ENCODE measurements around the gene ZNF275. TPM values are rescaled to one million over a fixed set of nuclear protein-coding genes. Genes with fewer than 3 reads are reported as not detected.

Gene ZNF275
- total and polyA plus RNA-seq, 2 donors (not counting 3 experiments of a cell fraction or from before 2014, with no cell fraction given), result 10.3 to 11.0 TPM

- H3K4me1 ChIP-seq (ENCODE audit: control insufficient read depth, extremely low read depth, insufficient read depth, low read length), result no peaks in the 10 kb centered on the region
- no peak for DNase-seq (ENCODE audit: low read depth, low spot score)
- H3K27ac ChIP-seq (ENCODE audit: insufficient read depth, low read depth, low read length), result no peak overlapping the region
- H3K4me3 ChIP-seq (replicated peaks in 1 of 3; ENCODE audit: insufficient read depth in 1 of 3, low read depth in 1 of 3, low read length in 3 of 3), result no peak overlapping the region
- H3K36me3 ChIP-seq (ENCODE audit: control insufficient read depth in 2 of 2, extremely low read depth in 1 of 2, insufficient read depth in 2 of 2, low read length in 2 of 2), result no peaks in the 10 kb centered on the region
- no peak overlapping the region for H2AFZ ChIP-seq (ENCODE audit: low read depth, low read length)
- H3K4me2 ChIP-seq (ENCODE audit: insufficient read depth, low read length), result no peak overlapping the region
- no peak for FAIRE-seq
- dilution Hi-C loops (cut with MboI; ENCODE audit: extremely low pct_ligation_motif_present, low sequenced_read_pairs), result no loop called here
- H3K9ac ChIP-seq (replicated peaks; ENCODE audit: extremely low read depth, insufficient read depth, low read length), result no peak overlapping the region
- BruUV-seq (replicated peaks), result no TSS peak
- H3K9me1 ChIP-seq (replicated peaks; ENCODE audit: control insufficient read depth, extremely low read depth, insufficient read depth, low read length), result no peaks in the 10 kb centered on the region
- ChIA-PET POLR2A (no interaction called here), CTCF (no interaction called here)
- H3K27me3 ChIP-seq (ENCODE audit: control insufficient read depth in 2 of 2, insufficient read depth in 2 of 2, low read length in 2 of 2), result no peaks in the 10 kb centered on the region
- no peaks in the 10 kb centered on the region for H4K20me1 ChIP-seq (replicated peaks; ENCODE audit: control insufficient read depth, extremely low read depth, insufficient read depth, low read length)
- no peaks in the 10 kb centered on the region for H3K9me3 ChIP-seq (replicated peaks; ENCODE audit: control insufficient read depth, insufficient read depth, low read length)
- intact Hi-C loops (cut with micrococcal nuclease), result no loop called here
- H3K79me2 ChIP-seq (ENCODE audit: control insufficient read depth, insufficient read depth, low read length), result no peaks in the 10 kb centered on the region
- TF ChIP-seq FOS (IDR thresholded peaks at IDR 0.05; ENCODE audit: borderline replicate concordance, insufficient read depth, low read length) (no peak), MAX (IDR thresholded peaks at IDR 0.05; ENCODE audit: insufficient read depth, insufficient read length) (no peak), GATA2 (IDR thresholded peaks at IDR 0.05; ENCODE audit: insufficient read depth, insufficient read length, low read depth, low read length) (no peak), POLR2AphosphoS5 (IDR thresholded peaks at IDR 0.05; ENCODE audit: insufficient read depth, low read depth, low read length) (no peak), JUN (IDR thresholded peaks at IDR 0.05; ENCODE audit: borderline replicate concordance, insufficient read depth, insufficient read length, low read depth) (no peak), EZH2 (IDR thresholded peaks at IDR 0.05; ENCODE audit: borderline replicate concordance, low read depth, low read length, severe bottlenecking) (no peak)
Observed at GRCh38 chrX:153299855-153300254, 34.1 kb upstream of the ZNF275 start.

GRCh38 chrX:153301746-153302145 lies 32.2 kb upstream of the ZNF275 start:
- TF ChIP-seq MAX (IDR thresholded peaks at IDR 0.05; ENCODE audit: insufficient read depth, insufficient read length), result no peak
- no peak for TF ChIP-seq FOS (IDR thresholded peaks at IDR 0.05; ENCODE audit: borderline replicate concordance, insufficient read depth, low read length)
- no peak for TF ChIP-seq POLR2AphosphoS5 (IDR thresholded peaks at IDR 0.05; ENCODE audit: insufficient read depth, low read depth, low read length)
- no peak for TF ChIP-seq EZH2 (IDR thresholded peaks at IDR 0.05; ENCODE audit: borderline replicate concordance, low read depth, low read length, severe bottlenecking)
- no peak for TF ChIP-seq MYC (IDR thresholded peaks at IDR 0.05; ENCODE audit: low read depth, low read length)
- TF ChIP-seq GATA2 (IDR thresholded peaks at IDR 0.05; ENCODE audit: insufficient read depth, insufficient read length, low read depth, low read length), result no peak
- no peak for TF ChIP-seq JUN (IDR thresholded peaks at IDR 0.05; ENCODE audit: borderline replicate concordance, insufficient read depth, insufficient read length, low read depth)
- TF ChIP-seq CTCF (IDR thresholded peaks at IDR 0.05; ENCODE audit: extremely low read depth in 1 of 2, insufficient read depth in 1 of 2, low read depth in 1 of 2, low read length in 2 of 2), result no peak
- TF ChIP-seq POLR2A (IDR thresholded peaks at IDR 0.05; ENCODE audit: low read depth, low read length), result no peak
- H3K9me1 ChIP-seq (replicated peaks; ENCODE audit: control insufficient read depth, extremely low read depth, insufficient read depth, low read length), result no peaks in the 10 kb centered on the region
- DNase-seq (ENCODE audit: low read depth, low spot score) (no peak), FAIRE-seq (no peak)
- dilution Hi-C loops (cut with MboI; ENCODE audit: extremely low pct_ligation_motif_present, low sequenced_read_pairs) (no loop called here), intact Hi-C loops (cut with micrococcal nuclease) (no loop called here)
- CTCF ChIA-PET, result no interaction called here
- no peak overlapping the region for H3K4me3 ChIP-seq (replicated peaks in 1 of 3; ENCODE audit: insufficient read depth in 1 of 3, low read depth in 1 of 3, low read length in 3 of 3)
- no TSS peak for BruUV-seq (replicated peaks)
- H2AFZ ChIP-seq (ENCODE audit: low read depth, low read length), result no peak overlapping the region
- H4K20me1 ChIP-seq (replicated peaks; ENCODE audit: control insufficient read depth, extremely low read depth, insufficient read depth, low read length), result no peaks in the 10 kb centered on the region
- H3K9ac ChIP-seq (replicated peaks; ENCODE audit: extremely low read depth, insufficient read depth, low read length), result no peak overlapping the region
- H3K9me3 ChIP-seq (replicated peaks; ENCODE audit: control insufficient read depth, insufficient read depth, low read length), result no peaks in the 10 kb centered on the region
- no peaks in the 10 kb centered on the region for H3K79me2 ChIP-seq (ENCODE audit: control insufficient read depth, insufficient read depth, low read length)
- H3K4me2 ChIP-seq (ENCODE audit: insufficient read depth, low read length), result no peak overlapping the region
- POLR2A ChIA-PET, result no interaction called here
- peaks cover 0 to 2% of the 10 kb centered on the region in 2 experiments for H3K27me3 ChIP-seq (ENCODE audit: control insufficient read depth in 2 of 2, insufficient read depth in 2 of 2, low read length in 2 of 2)
- H3K36me3 ChIP-seq (ENCODE audit: control insufficient read depth in 2 of 2, extremely low read depth in 1 of 2, insufficient read depth in 2 of 2, low read length in 2 of 2), result no peaks in the 10 kb centered on the region
- H3K27ac ChIP-seq (ENCODE audit: insufficient read depth, low read depth, low read length), result no peak overlapping the region
- no peaks in the 10 kb centered on the region for H3K4me1 ChIP-seq (ENCODE audit: control insufficient read depth, extremely low read depth, insufficient read depth, low read length)
